ENCODE results near the gene ADAMTS16. TPM values are rescaled to one million over a fixed set of nuclear protein-coding genes. Genes with fewer than 3 reads are reported as not detected.

ADAMTS16 gene
- total and polyA plus RNA-seq, 2 donors (not counting 3 experiments of a cell fraction or from before 2014, with no cell fraction given): not detected

GRCh38 chr5:5200133-5200532 is 60.0 kb downstream of the ADAMTS16 start:
- dilution Hi-C loops (cut with MboI; ENCODE audit: extremely low pct_ligation_motif_present, low sequenced_read_pairs) (no loop called here), intact Hi-C loops (cut with micrococcal nuclease) (no loop called here)
- H4K20me1 ChIP-seq (replicated peaks; ENCODE audit: control insufficient read depth, extremely low read depth, insufficient read depth, low read length): no peaks in the 10 kb centered on the region
- H3K9me1 ChIP-seq (replicated peaks; ENCODE audit: control insufficient read depth, extremely low read depth, insufficient read depth, low read length): no peaks in the 10 kb centered on the region
- BruUV-seq (replicated peaks): no TSS peak
- no peaks in the 10 kb centered on the region for H3K4me1 ChIP-seq (ENCODE audit: control insufficient read depth, extremely low read depth, insufficient read depth, low read length)
- no peak overlapping the region for H3K4me2 ChIP-seq (ENCODE audit: insufficient read depth, low read length)
- H3K9ac ChIP-seq (replicated peaks; ENCODE audit: extremely low read depth, insufficient read depth, low read length): no peak overlapping the region
- no peaks in the 10 kb centered on the region for H3K79me2 ChIP-seq (ENCODE audit: control insufficient read depth, insufficient read depth, low read length)
- ChIA-PET CTCF (no interaction called here), POLR2A (no interaction called here)
- H3K27ac ChIP-seq (ENCODE audit: insufficient read depth, low read depth, low read length): no peak overlapping the region
- H3K4me3 ChIP-seq (replicated peaks in 1 of 3; ENCODE audit: insufficient read depth in 1 of 3, low read depth in 1 of 3, low read length in 3 of 3): no peak overlapping the region
- H3K9me3 ChIP-seq (replicated peaks; ENCODE audit: control insufficient read depth, insufficient read depth, low read length): peaks cover 2% of the 10 kb centered on the region
- no peaks in the 10 kb centered on the region for H3K27me3 ChIP-seq (ENCODE audit: control insufficient read depth in 2 of 2, insufficient read depth in 2 of 2, low read length in 2 of 2)
- H2AFZ ChIP-seq (ENCODE audit: low read depth, low read length): no peak overlapping the region
- no peak for DNase-seq (ENCODE audit: low read depth, low spot score)
- no peaks in the 10 kb centered on the region for H3K36me3 ChIP-seq (ENCODE audit: control insufficient read depth in 2 of 2, extremely low read depth in 1 of 2, insufficient read depth in 2 of 2, low read length in 2 of 2)
- no peak for FAIRE-seq
- TF ChIP-seq MYC (IDR thresholded peaks at IDR 0.05; ENCODE audit: low read depth, low read length): no peak
- no peak for TF ChIP-seq GATA2 (IDR thresholded peaks at IDR 0.05; ENCODE audit: insufficient read depth, insufficient read length, low read depth, low read length)
- TF ChIP-seq MAX (IDR thresholded peaks at IDR 0.05; ENCODE audit: insufficient read depth, insufficient read length): no peak
- TF ChIP-seq FOS (IDR thresholded peaks at IDR 0.05; ENCODE audit: borderline replicate concordance, insufficient read depth, low read length): no peak
- TF ChIP-seq POLR2A (IDR thresholded peaks at IDR 0.05; ENCODE audit: low read depth, low read length): no peak
- no peak for TF ChIP-seq CTCF (IDR thresholded peaks at IDR 0.05; ENCODE audit: extremely low read depth in 1 of 2, insufficient read depth in 1 of 2, low read depth in 1 of 2, low read length in 2 of 2)
- no peak for TF ChIP-seq JUN (IDR thresholded peaks at IDR 0.05; ENCODE audit: borderline replicate concordance, insufficient read depth, insufficient read length, low read depth)
- TF ChIP-seq POLR2AphosphoS5 (IDR thresholded peaks at IDR 0.05; ENCODE audit: insufficient read depth, low read depth, low read length): no peak
- TF ChIP-seq EZH2 (IDR thresholded peaks at IDR 0.05; ENCODE audit: borderline replicate concordance, low read depth, low read length, severe bottlenecking): no peak

Data from endothelial cell of umbilical vein (primary cell).